Effector memory CD4-positive, alpha-beta T cell (primary cell): ENCODE results near the gene HSD17B1.
A peak's percentile ranks its signal among the peaks of the same experiment; 100 is the strongest.

ENCODE experiments used
- DNase-seq, 3 donors: peaks; one replicate each; pipeline ENCODE4 v3.0.0-alpha.2; 2020
- H3K27ac ChIP-seq: 2 replicates; pipeline ENCODE4 v1.7.0; 2013; ENCODE audit warnings: mild to moderate bottlenecking, low read length, moderate library complexity; ENCODE audit not compliant: insufficient read depth, poor library complexity, severe bottlenecking
- H3K27me3 ChIP-seq: replicated peaks from 2 replicates; pipeline ENCODE4 v1.7.0; 2013; ENCODE audit warnings: mild to moderate bottlenecking, low read length; ENCODE audit not compliant: insufficient read depth, control insufficient read depth, poor library complexity, severe bottlenecking
- H3K36me3 ChIP-seq: 2 replicates; pipeline ENCODE4 v1.7.0; 2013; ENCODE audit warnings: mild to moderate bottlenecking, low read length, moderate library complexity; ENCODE audit not compliant: control insufficient read depth, insufficient read depth
- H3K4me1 ChIP-seq: 2 replicates; pipeline ENCODE4 v1.7.0; 2013; ENCODE audit warnings: low read length, mild to moderate bottlenecking; ENCODE audit not compliant: control insufficient read depth, insufficient read depth, poor library complexity, severe bottlenecking
- H3K4me3 ChIP-seq: 2 replicates; pipeline ENCODE4 v1.7.0; 2013; ENCODE audit warnings: low read length, low read depth, mild to moderate bottlenecking; ENCODE audit not compliant: insufficient read depth, poor library complexity, severe bottlenecking
- H3K9me3 ChIP-seq: 2 replicates; pipeline ENCODE4 v1.7.0; 2013; ENCODE audit warnings: mild to moderate bottlenecking, low read length, moderate library complexity; ENCODE audit not compliant: control insufficient read depth

Gene HSD17B1

GRCh38 chr17:42522798-42523278, 29.9 kb upstream of the HSD17B1 start:
- no peak for DNase-seq
- no peaks in the 10 kb centered on the region for H3K27me3 ChIP-seq
- no peaks in the 10 kb centered on the region for H3K9me3 ChIP-seq
- H3K4me3 ChIP-seq = no peak overlapping the region
- H3K36me3 ChIP-seq = no peaks in the 10 kb centered on the region
- H3K27ac ChIP-seq = no peak overlapping the region
- no peaks in the 10 kb centered on the region for H3K4me1 ChIP-seq

- H3K4me3 ChIP-seq = no peak overlapping the region
- DNase-seq = no peak
- no peaks in the 10 kb centered on the region for H3K27me3 ChIP-seq
- no peaks in the 10 kb centered on the region for H3K36me3 ChIP-seq
- H3K27ac ChIP-seq = no peak overlapping the region
- H3K9me3 ChIP-seq = no peaks in the 10 kb centered on the region
- H3K4me1 ChIP-seq = peaks cover 6% of the 10 kb centered on the region
Observed at GRCh38 chr17:42525221-42525620, 27.5 kb upstream of the HSD17B1 start.

GRCh38 chr17:42526031-42526444, 26.7 kb upstream of the HSD17B1 start:
- no peaks in the 10 kb centered on the region for H3K27me3 ChIP-seq
- no peak overlapping the region for H3K4me3 ChIP-seq
- no peak overlapping the region for H3K27ac ChIP-seq
- DNase-seq = no peak
- peaks cover 12% of the 10 kb centered on the region for H3K4me1 ChIP-seq
- H3K9me3 ChIP-seq = no peaks in the 10 kb centered on the region
- no peaks in the 10 kb centered on the region for H3K36me3 ChIP-seq

- Histone ChIP-seq H3K4me1 (peaks cover 20% of the 10 kb centered on the region), H3K4me3 (no peak overlapping the region), H3K27me3 (no peaks in the 10 kb centered on the region), H3K36me3 (no peaks in the 10 kb centered on the region), H3K9me3 (no peaks in the 10 kb centered on the region), H3K27ac (no peak overlapping the region)
- DNase-seq = no peak
Observed at GRCh38 chr17:42527932-42528331, 24.8 kb upstream of the HSD17B1 start.

- DNase-seq = no peak
- no peak overlapping the region for H3K27ac ChIP-seq
- H3K4me1 ChIP-seq = peaks cover 20% of the 10 kb centered on the region
Observed at GRCh38 chr17:42529061-42529460, 23.7 kb upstream of the HSD17B1 start.

GRCh38 chr17:42530952-42531454, 21.7 kb upstream of the HSD17B1 start:
- Histone ChIP-seq H3K4me3 (no peak overlapping the region), H3K36me3 (no peaks in the 10 kb centered on the region), H3K4me1 (peaks cover 24% of the 10 kb centered on the region), H3K9me3 (no peaks in the 10 kb centered on the region), H3K27me3 (no peaks in the 10 kb centered on the region), H3K27ac (no peak overlapping the region)
- DNase-seq = no peak

More at GRCh38 chr17:42529061-42529460, 23.7 kb upstream of the HSD17B1 start:
- H3K9me3 ChIP-seq = no peaks in the 10 kb centered on the region
- no peaks in the 10 kb centered on the region for H3K36me3 ChIP-seq
- H3K4me3 ChIP-seq = no peak overlapping the region
- no peaks in the 10 kb centered on the region for H3K27me3 ChIP-seq

GRCh38 chr17:42531455-42532354, 21.0 kb upstream of the HSD17B1 start:
- H3K9me3 ChIP-seq = no peaks in the 10 kb centered on the region
- no peaks in the 10 kb centered on the region for H3K27me3 ChIP-seq
- H3K36me3 ChIP-seq = no peaks in the 10 kb centered on the region
- H3K4me1 ChIP-seq = peaks cover 24% of the 10 kb centered on the region
- H3K27ac ChIP-seq = no peak overlapping the region
- peak; percentile 29 to 44 (median 40) for DNase-seq
- H3K4me3 ChIP-seq = peak overlapping the region; percentile 37

GRCh38 chr17:42535155-42536047, 17.3 kb upstream of the HSD17B1 start:
- H3K27ac ChIP-seq = no peak overlapping the region
- no peak for DNase-seq

GRCh38 chr17:42536048-42536371, 16.7 kb upstream of the HSD17B1 start, which contains the start of gene NAGLU:
NAGLU (plus strand) TSS chr17:42536241; CDS start chr17:42536273, 32 bp downstream.
- Histone ChIP-seq H3K27me3 (no peaks in the 10 kb centered on the region), H3K4me3 (peak within 1 kb of the TSS; percentile 71), H3K9me3 (no peaks in the 10 kb centered on the region), H3K27ac (peak within 1 kb of the TSS; percentile 42), H3K4me1 (peaks cover 21% of the 10 kb centered on the region), H3K36me3 (no peaks in the 10 kb centered on the region)
- peak; percentile 59 to 79 (median 61) for DNase-seq

More at GRCh38 chr17:42535155-42536047, 17.3 kb upstream of the HSD17B1 start:
- Histone ChIP-seq H3K27me3 (no peaks in the 10 kb centered on the region), H3K4me1 (peaks cover 21% of the 10 kb centered on the region), H3K4me3 (peak overlapping the region; percentile 60), H3K36me3 (no peaks in the 10 kb centered on the region), H3K9me3 (no peaks in the 10 kb centered on the region)
